ENCODE results near the gene SNX9.

- no peak for TF ChIP-seq CTCF (IDR thresholded peaks at IDR 0.05)
- no peak for TF ChIP-seq POLR2A (IDR thresholded peaks at IDR 0.05)
These were observed 32.3 kb downstream of the SNX9 start for GRCh38 chr6:157855325-157855724.

Measured in upper lobe of left lung (tissue), 4 donors.